RWPE2 (cell line): ENCODE results near the gene CMAS.

Experiments
- ATAC-seq: fragments of 200-7000 bp; cut with Tn5 transposase; 3 replicates; pipeline ENCODE4 v1.9.1; 2021; ENCODE audit warnings: low read depth
- DNase-seq: peaks from one replicate; pipeline ENCODE4 v3.0.0-alpha.2; 2020; ENCODE audit warnings: low spot score
- H3K27ac ChIP-seq: fragments of 450-650 bp; 2 replicates; pipeline ENCODE4 v1.5.1; 2017; ENCODE audit warnings: mild to moderate bottlenecking; ENCODE audit not compliant: poor library complexity, severe bottlenecking
- H3K27me3 ChIP-seq: fragments of 250-450 bp; sonication (Bioruptor Pico); 2 replicates; pipeline ENCODE4 v1.5.1; 2021; ENCODE audit warnings: mild to moderate bottlenecking, moderate library complexity; ENCODE audit not compliant: insufficient read depth, poor library complexity, severe bottlenecking
- H3K36me3 ChIP-seq: fragments of 250-450 bp; sonication (Bioruptor Pico); 2 replicates; pipeline ENCODE4 v1.5.1; 2020; ENCODE audit warnings: low read depth, mild to moderate bottlenecking, moderate library complexity
- H3K4me1 ChIP-seq: fragments of 250-450 bp; sonication (Bioruptor Pico); 2 replicates; pipeline ENCODE4 v1.5.1; 2021; ENCODE audit warnings: mild to moderate bottlenecking, moderate library complexity; ENCODE audit not compliant: insufficient read depth, poor library complexity, severe bottlenecking
- H3K4me3 ChIP-seq: fragments of 250-450 bp; sonication (Bioruptor Pico); 2 replicates; pipeline ENCODE4 v1.5.1; 2021; ENCODE audit warnings: mild to moderate bottlenecking, moderate library complexity; ENCODE audit not compliant: severe bottlenecking
- H3K9me3 ChIP-seq: fragments of 250-450 bp; sonication (Bioruptor Pico); 2 replicates; pipeline ENCODE4 v1.5.1; 2021; ENCODE audit warnings: mild to moderate bottlenecking, moderate library complexity; ENCODE audit not compliant: severe bottlenecking
- CTCF ChIP-seq: fragments of 450-650 bp; IDR thresholded peaks from one replicate; pipeline ENCODE4 v1.5.1; 2017; ENCODE audit warnings: mild to moderate bottlenecking, moderate library complexity; ENCODE audit not compliant: poor library complexity, severe bottlenecking

Gene CMAS

GRCh38 chr12:22044391-22044790, 1.6 kb upstream of the CMAS start:
- TF ChIP-seq CTCF: no peak
- H3K27me3 ChIP-seq: no peaks in the 10 kb centered on the region
- ATAC-seq: no peak
- H3K27ac ChIP-seq: no peak overlapping the region
- no peak overlapping the region for H3K4me3 ChIP-seq
- H3K9me3 ChIP-seq: no peaks in the 10 kb centered on the region
- no peak for DNase-seq
- H3K4me1 ChIP-seq: no peaks in the 10 kb centered on the region
- H3K36me3 ChIP-seq: no peaks in the 10 kb centered on the region

DNA sequence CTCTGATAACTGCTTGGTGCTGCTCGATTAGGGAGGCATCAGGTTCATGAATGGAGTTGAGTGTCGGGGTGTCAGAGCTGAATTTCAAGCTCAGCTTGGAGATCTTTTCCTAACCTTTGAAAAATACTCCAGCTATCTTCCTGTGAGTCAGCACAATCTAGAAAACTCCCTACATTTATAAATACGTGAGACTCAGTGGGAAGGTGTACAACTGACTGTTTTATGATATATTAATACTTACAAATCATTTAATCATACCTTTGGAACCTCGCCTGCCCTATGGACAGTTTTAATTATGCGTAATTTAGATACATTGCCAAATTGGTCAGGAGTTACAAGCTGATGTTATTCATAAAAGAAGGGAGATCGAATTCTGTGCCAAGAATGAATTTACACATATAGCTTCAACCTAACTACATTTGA, 961 bp downstream of the CMAS start:
- ATAC-seq (peak; percentile 48), DNase-seq (no peak)
- peak overlapping the region; percentile 65 for H3K27ac ChIP-seq
- H3K36me3 ChIP-seq: no peaks in the 10 kb centered on the region
- no peaks in the 10 kb centered on the region for H3K9me3 ChIP-seq
- H3K4me1 ChIP-seq: no peaks in the 10 kb centered on the region
- peak overlapping the region; percentile 69 for H3K4me3 ChIP-seq
- TF ChIP-seq CTCF: no peak
- no peaks in the 10 kb centered on the region for H3K27me3 ChIP-seq

DNA sequence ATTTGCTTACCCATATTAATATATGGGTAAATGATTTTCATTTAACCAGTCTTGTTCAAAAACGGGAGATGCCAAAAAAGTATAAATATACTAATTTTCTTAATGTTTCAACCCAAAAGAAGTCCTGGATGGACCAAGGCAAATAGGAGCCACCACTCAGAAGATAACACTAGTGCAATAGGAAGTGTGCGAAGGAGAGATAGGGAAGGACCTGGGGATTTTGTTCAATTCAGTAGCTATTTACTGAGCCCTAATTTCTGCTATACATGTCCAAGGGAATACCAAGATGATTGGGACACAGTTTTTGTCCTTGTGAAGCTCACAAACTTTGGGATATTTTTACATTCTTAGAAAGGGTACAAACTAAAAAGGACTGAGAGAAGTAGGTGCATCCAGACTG, 1.5 kb downstream of the CMAS start:
- Histone ChIP-seq H3K4me1 (no peaks in the 10 kb centered on the region), H3K4me3 (no peak overlapping the region), H3K9me3 (no peaks in the 10 kb centered on the region), H3K27me3 (no peaks in the 10 kb centered on the region), H3K36me3 (no peaks in the 10 kb centered on the region), H3K27ac (no peak overlapping the region)
- ATAC-seq (no peak), DNase-seq (no peak)
- no peak for TF ChIP-seq CTCF

- DNase-seq (no peak), ATAC-seq (no peak)
- Histone ChIP-seq H3K36me3 (no peaks in the 10 kb centered on the region), H3K4me3 (no peak overlapping the region), H3K27me3 (no peaks in the 10 kb centered on the region), H3K4me1 (no peaks in the 10 kb centered on the region), H3K9me3 (no peaks in the 10 kb centered on the region), H3K27ac (no peak overlapping the region)
- no peak for TF ChIP-seq CTCF
Measured at GRCh38 chr12:22048351-22049041, 2.5 kb downstream of the CMAS start.

DNA sequence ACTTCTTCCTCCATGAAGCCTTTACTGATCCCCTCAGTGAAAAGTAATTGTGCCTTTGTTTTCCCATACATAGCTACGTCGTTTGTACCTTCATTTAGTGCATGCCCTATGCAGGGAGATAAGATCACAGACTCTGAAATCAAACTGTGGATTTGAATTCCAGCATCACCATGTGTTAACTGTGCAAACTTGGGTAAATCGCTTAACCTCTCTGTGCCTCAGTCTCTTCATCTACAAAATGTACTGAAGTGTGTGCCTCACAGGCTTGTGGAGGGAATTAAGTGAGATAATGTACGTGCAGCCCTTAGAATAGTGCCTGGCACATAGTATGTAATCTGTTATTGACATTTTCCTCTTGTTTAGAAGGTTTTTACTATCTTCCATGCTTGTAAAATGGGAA, 4.1 kb downstream of the CMAS start:
- Histone ChIP-seq H3K9me3 (no peaks in the 10 kb centered on the region), H3K27ac (no peak overlapping the region), H3K27me3 (no peaks in the 10 kb centered on the region), H3K4me3 (no peak overlapping the region), H3K4me1 (no peaks in the 10 kb centered on the region), H3K36me3 (no peaks in the 10 kb centered on the region; the same call in 1 of the 2 replicates)
- ATAC-seq (no peak), DNase-seq (no peak)
- no peak for TF ChIP-seq CTCF
